ENCODE results near the gene RIMBP2.

GRCh38 chr12:130427381-130427887 lies 288.7 kb downstream of the RIMBP2 start:
- no peak for TF ChIP-seq POLR2A (IDR thresholded peaks at IDR 0.05; ENCODE audit: low read depth)
- no peak for TF ChIP-seq CTCF (IDR thresholded peaks at IDR 0.05)
- TF ChIP-seq POLR2AphosphoS5 (IDR thresholded peaks at IDR 0.05): no peak
- no peak for TF ChIP-seq EP300 (IDR thresholded peaks at IDR 0.05)
